Immature natural killer cell (primary cell): ENCODE results near the gene RALY. TPM values are rescaled to one million over a fixed set of nuclear protein-coding genes. Genes with fewer than 3 reads are reported as not detected.

Experiments used
- DNase-seq, 3 donors: peaks; one replicate each; pipeline ENCODE4 v3.0.0; 2022; ENCODE audit warnings: mixed read lengths in 1 of 3
- H3K27ac Mint-ChIP-seq, 6 donors: one replicate each; pipeline ENCODE4 v1.8.0; 2020; ENCODE audit warnings: mixed read lengths in 6 of 6, mild to moderate bottlenecking in 5 of 6, inconsistent platforms in 4 of 6, moderate library complexity in 3 of 6
- H3K27me3 Mint-ChIP-seq, 3 donors: one replicate each; pipeline ENCODE4 v1.8.0; 2020 to 2021; ENCODE audit warnings: low read depth in 3 of 3, mild to moderate bottlenecking in 3 of 3, mixed read lengths in 3 of 3, moderate library complexity in 3 of 3, inconsistent platforms in 1 of 3
- H3K36me3 Mint-ChIP-seq, 3 donors: one replicate each; pipeline ENCODE4 v1.8.0; 2020; ENCODE audit warnings: mixed read lengths in 3 of 3, inconsistent platforms in 2 of 3, mild to moderate bottlenecking in 2 of 3
- H3K4me1 Mint-ChIP-seq, 2 donors: one replicate each; pipeline ENCODE4 v1.8.0; 2020; ENCODE audit warnings: inconsistent platforms in 2 of 2, mild to moderate bottlenecking in 2 of 2, mixed read lengths in 2 of 2, moderate library complexity in 1 of 2
- H3K4me3 Mint-ChIP-seq, 5 donors: one replicate each; pipeline ENCODE4 v1.8.0; 2020; ENCODE audit warnings: mild to moderate bottlenecking in 5 of 5, mixed read lengths in 5 of 5, inconsistent platforms in 3 of 5, moderate library complexity in 3 of 5
- H3K9me3 Mint-ChIP-seq, 6 donors: one replicate each; pipeline ENCODE4 v1.8.0; 2020; ENCODE audit warnings: mild to moderate bottlenecking in 6 of 6, mixed read lengths in 6 of 6, inconsistent platforms in 4 of 6, moderate library complexity in 3 of 6
- polyA plus RNA-seq, 3 donors: library from polyadenylated mRNA; unstranded; fragments of 300-500 nt; fragmentation: Illumina TruSeq; gene quantifications; one replicate each; pipeline ENCODE4 v1.2.3, GENCODE V29; 2021

RALY gene
- polyA plus RNA-seq: 100 to 1,000 TPM; 271 to 323 (median 273) TPM

GRCh38 chr20:33993576-33994221, at the start of gene RALY:
Gene RALY (plus strand): TSS chr20:33993911. CDS start chr20:34072075, 78,164 bp downstream.
- Mint-ChIP-seq H3K27ac (peak within 1 kb of the TSS; percentile 95 to 99 (median 98)), H3K27me3 (peaks cover 2 to 19% (median 9%) of the 10 kb centered on the region in 3 donors), H3K4me3 (peak within 1 kb of the TSS; percentile 96 to 99 (median 98)), H3K4me1 (peaks cover 56 to 71% of the 10 kb centered on the region in 2 donors), H3K36me3 (no peaks in the 10 kb centered on the region), H3K9me3 (no peaks in the 10 kb centered on the region)
- peak; percentile 98 to 99 (median 99) for DNase-seq

DNA sequence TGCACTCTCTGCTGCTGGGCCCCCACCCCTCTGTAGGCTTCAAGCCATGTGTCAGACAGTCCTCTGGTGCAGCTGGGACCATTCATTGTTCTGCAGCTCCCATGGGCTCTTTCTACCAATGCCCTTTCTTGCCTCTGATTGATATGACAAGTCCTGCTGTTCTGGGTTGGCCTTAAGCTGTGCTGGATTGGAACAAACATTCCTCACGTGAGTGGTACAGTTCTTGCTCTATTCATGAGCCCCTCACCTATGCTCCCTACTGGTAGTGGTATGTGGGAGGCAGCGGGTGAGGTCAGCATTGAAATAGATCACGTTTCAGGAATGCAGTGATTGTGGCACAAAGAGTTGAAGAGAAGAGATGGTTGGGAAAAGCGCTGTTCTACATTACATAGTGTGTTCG, 48.8 kb upstream of the RALY start:
- DNase-seq: no peak
- H3K4me1 Mint-ChIP-seq: no peaks in the 10 kb centered on the region
- H3K36me3 Mint-ChIP-seq: peaks cover 0 to 14% (median 4%) of the 10 kb centered on the region in 3 donors
- peaks cover 8 to 25% (median 21%) of the 10 kb centered on the region in 6 donors for H3K9me3 Mint-ChIP-seq
- no peak overlapping the region for H3K27ac Mint-ChIP-seq
- peaks cover 2 to 3% (median 3%) of the 10 kb centered on the region in 3 donors for H3K27me3 Mint-ChIP-seq
- no peak overlapping the region for H3K4me3 Mint-ChIP-seq

GRCh38 chr20:33945391-33946081, 48.2 kb upstream of the RALY start:
- H3K9me3 Mint-ChIP-seq: peaks cover 8 to 25% (median 21%) of the 10 kb centered on the region in 6 donors
- peaks cover 0 to 15% (median 4%) of the 10 kb centered on the region in 3 donors for H3K36me3 Mint-ChIP-seq
- no peaks in the 10 kb centered on the region for H3K4me1 Mint-ChIP-seq
- H3K4me3 Mint-ChIP-seq: no peak overlapping the region
- no peak for DNase-seq
- H3K27ac Mint-ChIP-seq: no peak overlapping the region
- peaks cover 2 to 3% (median 3%) of the 10 kb centered on the region in 3 donors for H3K27me3 Mint-ChIP-seq

GRCh38 chr20:33947709-33948295, 45.9 kb upstream of the RALY start:
- H3K27me3 Mint-ChIP-seq: peaks cover 3 to 6% (median 3%) of the 10 kb centered on the region in 3 donors
- DNase-seq: peak; percentile 18 to 27 (median 24)
- H3K4me3 Mint-ChIP-seq: no peak overlapping the region
- no peaks in the 10 kb centered on the region for H3K4me1 Mint-ChIP-seq
- peaks cover 9 to 28% (median 25%) of the 10 kb centered on the region in 6 donors for H3K9me3 Mint-ChIP-seq
- peaks cover 0 to 17% (median 4%) of the 10 kb centered on the region in 3 donors for H3K36me3 Mint-ChIP-seq
- H3K27ac Mint-ChIP-seq: no peak overlapping the region

- no peak overlapping the region for H3K27ac Mint-ChIP-seq
- H3K27me3 Mint-ChIP-seq: peaks cover 3 to 6% (median 5%) of the 10 kb centered on the region in 3 donors
- no peak for DNase-seq
- peaks cover 0 to 17% (median 4%) of the 10 kb centered on the region in 3 donors for H3K36me3 Mint-ChIP-seq
- H3K9me3 Mint-ChIP-seq: peaks cover 9 to 28% (median 25%) of the 10 kb centered on the region in 6 donors
- H3K4me3 Mint-ChIP-seq: no peak overlapping the region
- no peaks in the 10 kb centered on the region for H3K4me1 Mint-ChIP-seq
Observed at GRCh38 chr20:33948480-33948879, 45.2 kb upstream of the RALY start.

DNA sequence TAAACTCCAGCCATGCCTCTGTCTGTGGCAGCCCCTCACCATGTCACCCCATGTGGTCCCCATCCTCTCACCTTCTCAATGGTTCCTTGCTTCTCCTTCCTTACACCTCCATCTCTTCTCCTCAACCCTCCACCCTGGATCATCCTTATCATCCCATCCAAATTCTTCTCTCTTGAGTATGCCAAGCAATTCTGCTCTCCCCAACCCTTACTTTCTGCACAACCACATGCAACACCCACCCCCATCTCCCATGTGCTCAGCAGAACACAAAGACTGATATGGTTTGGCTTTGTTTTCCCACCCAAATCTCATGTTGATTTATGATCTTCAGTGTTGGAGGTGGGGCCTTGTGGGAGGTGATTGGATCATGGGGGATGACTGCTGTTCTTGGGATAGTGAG, 42.5 kb upstream of the RALY start:
- no peak overlapping the region for H3K4me3 Mint-ChIP-seq
- no peak for DNase-seq
- no peaks in the 10 kb centered on the region for H3K4me1 Mint-ChIP-seq
- H3K27me3 Mint-ChIP-seq: peaks cover 1 to 6% (median 3%) of the 10 kb centered on the region in 3 donors
- peaks cover 0 to 17% (median 4%) of the 10 kb centered on the region in 3 donors for H3K36me3 Mint-ChIP-seq
- H3K27ac Mint-ChIP-seq: no peak overlapping the region
- peaks cover 9 to 28% (median 25%) of the 10 kb centered on the region in 6 donors for H3K9me3 Mint-ChIP-seq

- H3K27ac Mint-ChIP-seq: no peak overlapping the region
- H3K9me3 Mint-ChIP-seq: peaks cover 2 to 8% (median 5%) of the 10 kb centered on the region in 6 donors
- no peaks in the 10 kb centered on the region for H3K4me1 Mint-ChIP-seq
- no peak for DNase-seq
- H3K36me3 Mint-ChIP-seq: peaks cover 0 to 3% (median 0%) of the 10 kb centered on the region in 3 donors
- H3K27me3 Mint-ChIP-seq: peaks cover 1 to 4% (median 3%) of the 10 kb centered on the region in 3 donors
- no peak overlapping the region for H3K4me3 Mint-ChIP-seq
Observed at GRCh38 chr20:33954504-33954903, 39.2 kb upstream of the RALY start.

- peaks cover 0 to 2% (median 0%) of the 10 kb centered on the region in 3 donors for H3K27me3 Mint-ChIP-seq
- H3K9me3 Mint-ChIP-seq: no peaks in the 10 kb centered on the region
- no peak for DNase-seq
- H3K36me3 Mint-ChIP-seq: no peaks in the 10 kb centered on the region
- no peaks in the 10 kb centered on the region for H3K4me1 Mint-ChIP-seq
- no peak overlapping the region for H3K4me3 Mint-ChIP-seq
- H3K27ac Mint-ChIP-seq: no peak overlapping the region
Observed at GRCh38 chr20:33963751-33964150, 30.0 kb upstream of the RALY start.

- H3K27ac Mint-ChIP-seq: no peak overlapping the region
- DNase-seq: no peak
- H3K4me3 Mint-ChIP-seq: no peak overlapping the region
- peaks cover 0 to 2% (median 0%) of the 10 kb centered on the region in 3 donors for H3K27me3 Mint-ChIP-seq
- H3K4me1 Mint-ChIP-seq: no peaks in the 10 kb centered on the region
- no peaks in the 10 kb centered on the region for H3K36me3 Mint-ChIP-seq
- H3K9me3 Mint-ChIP-seq: no peaks in the 10 kb centered on the region
Observed at GRCh38 chr20:33964441-33964840, 29.3 kb upstream of the RALY start.

GRCh38 chr20:33967126-33967525, 26.6 kb upstream of the RALY start:
- peaks cover 0 to 2% (median 0%) of the 10 kb centered on the region in 3 donors for H3K27me3 Mint-ChIP-seq
- H3K4me1 Mint-ChIP-seq: no peaks in the 10 kb centered on the region
- H3K36me3 Mint-ChIP-seq: no peaks in the 10 kb centered on the region
- no peaks in the 10 kb centered on the region for H3K9me3 Mint-ChIP-seq
- no peak overlapping the region for H3K4me3 Mint-ChIP-seq
- DNase-seq: no peak
- no peak overlapping the region for H3K27ac Mint-ChIP-seq

DNA sequence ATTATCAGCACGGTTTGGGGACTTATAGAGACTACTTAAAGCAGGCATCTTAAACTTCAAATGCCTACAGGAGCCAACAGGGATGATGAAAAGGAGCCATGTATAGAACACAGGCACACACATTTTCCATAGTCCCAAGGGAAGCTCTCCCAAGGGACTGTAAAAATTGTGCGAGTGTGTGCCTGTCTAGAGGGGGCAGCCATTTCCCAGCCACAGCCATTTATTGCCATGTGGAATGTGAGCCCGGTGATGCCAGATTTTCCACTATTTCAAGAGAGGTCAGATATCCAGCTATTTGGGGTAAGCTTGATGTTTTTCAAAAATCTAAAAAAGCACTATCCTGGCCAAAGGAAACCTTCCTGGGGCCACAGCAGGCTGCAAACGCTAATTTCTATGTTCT, 24.1 kb upstream of the RALY start:
- Mint-ChIP-seq H3K4me1 (no peaks in the 10 kb centered on the region), H3K36me3 (no peaks in the 10 kb centered on the region), H3K27me3 (peaks cover 0 to 2% (median 0%) of the 10 kb centered on the region in 3 donors), H3K27ac (no peak overlapping the region), H3K9me3 (no peaks in the 10 kb centered on the region), H3K4me3 (no peak overlapping the region)
- DNase-seq: no peak

- H3K27me3 Mint-ChIP-seq: peaks cover 0 to 2% (median 0%) of the 10 kb centered on the region in 3 donors
- no peaks in the 10 kb centered on the region for H3K4me1 Mint-ChIP-seq
- DNase-seq: no peak
- no peaks in the 10 kb centered on the region for H3K36me3 Mint-ChIP-seq
- H3K9me3 Mint-ChIP-seq: no peaks in the 10 kb centered on the region
- H3K4me3 Mint-ChIP-seq: no peak overlapping the region
- no peak overlapping the region for H3K27ac Mint-ChIP-seq
Observed at GRCh38 chr20:33970229-33970628, 23.5 kb upstream of the RALY start.

DNA sequence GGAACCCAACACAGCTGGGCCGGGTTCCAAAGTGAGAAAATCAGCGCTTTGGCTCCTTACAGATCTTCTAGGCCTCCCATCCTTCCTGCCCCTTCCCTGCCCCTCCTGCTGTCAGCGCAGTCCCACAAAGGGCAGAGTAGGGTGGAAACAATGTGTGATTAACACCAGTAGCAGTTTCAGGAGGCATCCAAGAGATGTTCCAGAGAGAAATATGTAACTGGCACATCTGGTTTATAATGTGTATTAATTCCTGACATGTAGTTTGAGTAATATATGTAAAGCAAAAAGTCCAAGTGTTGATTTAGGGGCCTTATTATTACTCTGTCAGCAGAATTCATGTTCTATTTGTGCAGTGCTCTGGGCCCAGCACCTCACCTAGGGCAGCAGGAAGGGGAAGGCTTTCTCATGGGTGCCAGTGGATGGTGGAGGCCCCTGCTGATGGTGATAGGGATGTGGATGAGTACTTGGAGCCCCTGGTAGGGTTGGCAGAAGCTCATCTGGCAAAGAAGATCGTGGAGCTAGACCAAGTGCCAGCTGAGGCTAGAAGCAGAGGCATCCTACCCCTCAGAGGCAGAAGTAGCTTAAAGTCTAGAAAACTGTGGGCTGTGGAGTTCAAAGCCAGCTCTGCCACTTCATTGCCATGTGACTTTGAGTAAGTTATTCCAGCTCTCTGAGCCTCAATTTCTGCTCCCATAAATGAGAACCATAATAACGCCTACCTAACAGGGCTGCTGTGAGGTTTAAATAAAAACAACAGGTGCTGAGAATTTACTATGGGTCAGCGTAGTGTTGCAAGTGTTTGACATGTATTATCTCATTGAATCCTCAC, 22.4 kb upstream of the RALY start:
- Mint-ChIP-seq H3K27me3 (peaks cover 0 to 2% (median 0%) of the 10 kb centered on the region in 3 donors), H3K27ac (peak overlapping the region in 1 of 6 donors; percentile 43), H3K9me3 (no peaks in the 10 kb centered on the region), H3K36me3 (no peaks in the 10 kb centered on the region), H3K4me3 (no peak overlapping the region), H3K4me1 (no peaks in the 10 kb centered on the region)
- DNase-seq: no peak
